ENCODE measurements around the gene STAM2. TPM values are rescaled to one million over a fixed set of nuclear protein-coding genes. Genes with fewer than 3 reads are reported as not detected.
"Not testable (repeated sequence)": the region's sequence is repeated elsewhere in the genome, so short reads cannot be mapped to it uniquely, and the experiment has no call there.

STAM2 gene
- total RNA-seq, 1 donor from 2014 or later = 25.1 TPM

- Mint-ChIP-seq H3K27ac (ENCODE audit: unreplicated experiment) (no peak overlapping the region), H3K4me1 (ENCODE audit: low read depth, unreplicated experiment) (no peaks in the 10 kb centered on the region), H3K27me3 (ENCODE audit: unreplicated experiment) (no peaks in the 10 kb centered on the region), H3K36me3 (ENCODE audit: unreplicated experiment) (no peaks in the 10 kb centered on the region), H3K4me3 (ENCODE audit: unreplicated experiment) (no peak overlapping the region), H3K9me3 (ENCODE audit: unreplicated experiment) (peaks cover 5% of the 10 kb centered on the region)
- no peak for DNase-seq
- no peak for TF ChIP-seq CTCF (IDR thresholded peaks at IDR 0.05; ENCODE audit: partially characterized antibody, unreplicated experiment)
These were observed 22.9 kb upstream of the STAM2 start for GRCh38 chr2:152198499-152198898.

GRCh38 chr2:152197508-152198284, 22.1 kb upstream of the STAM2 start:
- not testable (repeated sequence) for H3K36me3 Mint-ChIP-seq (ENCODE audit: unreplicated experiment); H3K4me3 Mint-ChIP-seq (ENCODE audit: unreplicated experiment); H3K27me3 Mint-ChIP-seq (ENCODE audit: unreplicated experiment)

GRCh38 chr2:152189622-152190495, 14.3 kb upstream of the STAM2 start:
- peaks cover 2% of the 10 kb centered on the region for H3K27me3 Mint-ChIP-seq (ENCODE audit: unreplicated experiment)
- H3K4me3 Mint-ChIP-seq (ENCODE audit: unreplicated experiment) = no peak overlapping the region
- peak; percentile 41 for TF ChIP-seq CTCF (IDR thresholded peaks at IDR 0.05; ENCODE audit: partially characterized antibody, unreplicated experiment)
- peaks cover 1% of the 10 kb centered on the region for H3K4me1 Mint-ChIP-seq (ENCODE audit: low read depth, unreplicated experiment)
- H3K9me3 Mint-ChIP-seq (ENCODE audit: unreplicated experiment) = peaks cover 2% of the 10 kb centered on the region
- H3K36me3 Mint-ChIP-seq (ENCODE audit: unreplicated experiment) = peaks cover 3% of the 10 kb centered on the region
- no peak overlapping the region for H3K27ac Mint-ChIP-seq (ENCODE audit: unreplicated experiment)
- DNase-seq = peak; percentile 29

More at GRCh38 chr2:152197508-152198284, 22.1 kb upstream of the STAM2 start:
- not testable (repeated sequence) for DNase-seq; H3K9me3 Mint-ChIP-seq (ENCODE audit: unreplicated experiment); H3K4me1 Mint-ChIP-seq (ENCODE audit: low read depth, unreplicated experiment); H3K27ac Mint-ChIP-seq (ENCODE audit: unreplicated experiment)

GRCh38 chr2:152186808-152187207, 11.2 kb upstream of the STAM2 start:
- H3K36me3 Mint-ChIP-seq (ENCODE audit: unreplicated experiment); DNase-seq; H3K27me3 Mint-ChIP-seq (ENCODE audit: unreplicated experiment); H3K9me3 Mint-ChIP-seq (ENCODE audit: unreplicated experiment); H3K27ac Mint-ChIP-seq (ENCODE audit: unreplicated experiment); H3K4me1 Mint-ChIP-seq (ENCODE audit: low read depth, unreplicated experiment); H3K4me3 Mint-ChIP-seq (ENCODE audit: unreplicated experiment): not testable (repeated sequence)

GRCh38 chr2:152186262-152186661, 10.7 kb upstream of the STAM2 start:
- H3K4me1 Mint-ChIP-seq (ENCODE audit: low read depth, unreplicated experiment) = peaks cover 3% of the 10 kb centered on the region
- no peak overlapping the region for H3K27ac Mint-ChIP-seq (ENCODE audit: unreplicated experiment)
- H3K36me3 Mint-ChIP-seq (ENCODE audit: unreplicated experiment) = peaks cover 8% of the 10 kb centered on the region
- no peak for TF ChIP-seq CTCF (IDR thresholded peaks at IDR 0.05; ENCODE audit: partially characterized antibody, unreplicated experiment)
- peaks cover 4% of the 10 kb centered on the region for H3K27me3 Mint-ChIP-seq (ENCODE audit: unreplicated experiment)
- H3K4me3 Mint-ChIP-seq (ENCODE audit: unreplicated experiment) = no peak overlapping the region
- H3K9me3 Mint-ChIP-seq (ENCODE audit: unreplicated experiment) = peaks cover 4% of the 10 kb centered on the region
- DNase-seq = no peak
